Measurements from ENCODE around the gene LYZL1. TPM values are rescaled to one million over a fixed set of nuclear protein-coding genes. Genes with fewer than 3 reads are reported as not detected.

The LYZL1 gene
- total and polyA plus RNA-seq, 3 donors from 2014 or later = 37.0 to 91.3 (median 67.6) TPM

- TF ChIP-seq POLR2A (IDR thresholded peaks at IDR 0.05) (no peak), CTCF (IDR thresholded peaks at IDR 0.05) (no peak)
- no peak for DNase-seq
- H3K4me1 ChIP-seq = no peaks in the 10 kb centered on the region
- H3K4me3 ChIP-seq = no peak overlapping the region
- H3K27me3 ChIP-seq = no peaks in the 10 kb centered on the region
- no peak overlapping the region for H3K27ac ChIP-seq
- no peaks in the 10 kb centered on the region for H3K9me3 ChIP-seq
- intact Hi-C loops (cut with DNase I; ENCODE audit: low total_unique reads) = no loop called here
- 54 to 65% methylated on average over 7 of the region's 7 CpGs for WGBS, 2 donors
- no peaks in the 10 kb centered on the region for H3K36me3 ChIP-seq (ENCODE audit: low read depth, missing control alignments)
These were observed 54.8 kb downstream of the LYZL1 start for GRCh38 chr10:29343607-29344038.

GRCh38 chr10:29344073-29344820, 55.4 kb downstream of the LYZL1 start:
- Histone ChIP-seq H3K4me1 (no peaks in the 10 kb centered on the region), H3K36me3 (ENCODE audit: low read depth, missing control alignments) (no peaks in the 10 kb centered on the region), H3K4me3 (no peak overlapping the region), H3K9me3 (no peaks in the 10 kb centered on the region), H3K27me3 (no peaks in the 10 kb centered on the region), H3K27ac (no peak overlapping the region)
- 29 to 51% methylated on average over 13 to 18 of the region's 18 CpGs for WGBS, 2 donors
- peak; percentile 60 for DNase-seq
- no peak for TF ChIP-seq CTCF (IDR thresholded peaks at IDR 0.05)
- no peak for TF ChIP-seq POLR2A (IDR thresholded peaks at IDR 0.05)
- intact Hi-C loops (cut with DNase I; ENCODE audit: low total_unique reads) = no loop called here

GRCh38 chr10:29345144-29345909, 56.5 kb downstream of the LYZL1 start:
- Histone ChIP-seq H3K27ac (no peak overlapping the region), H3K27me3 (no peaks in the 10 kb centered on the region), H3K36me3 (ENCODE audit: low read depth, missing control alignments) (no peaks in the 10 kb centered on the region), H3K4me3 (no peak overlapping the region), H3K4me1 (no peaks in the 10 kb centered on the region), H3K9me3 (no peaks in the 10 kb centered on the region)
- TF ChIP-seq CTCF (IDR thresholded peaks at IDR 0.05) (no peak), POLR2A (IDR thresholded peaks at IDR 0.05) (no peak)
- intact Hi-C loops (cut with DNase I; ENCODE audit: low total_unique reads) = no loop called here
- DNase-seq = no peak
- 85 to 89% methylated on average over 9 of the region's 9 CpGs for WGBS, 2 donors

GRCh38 chr10:29345910-29346209, 57.0 kb downstream of the LYZL1 start:
- H3K36me3 ChIP-seq (ENCODE audit: low read depth, missing control alignments) = no peaks in the 10 kb centered on the region
- no peak overlapping the region for H3K4me3 ChIP-seq
- no peak for DNase-seq
- H3K27ac ChIP-seq = no peak overlapping the region
- 97 to 98% methylated on average over 3 of the region's 3 CpGs for WGBS, 2 donors
- H3K9me3 ChIP-seq = no peaks in the 10 kb centered on the region
- TF ChIP-seq CTCF (IDR thresholded peaks at IDR 0.05) (no peak), POLR2A (IDR thresholded peaks at IDR 0.05) (no peak)
- H3K27me3 ChIP-seq = no peaks in the 10 kb centered on the region
- H3K4me1 ChIP-seq = no peaks in the 10 kb centered on the region
- intact Hi-C loops (cut with DNase I; ENCODE audit: low total_unique reads) = no loop called here

Data from testis (tissue), 3 donors.